DLD1 (cell line): ENCODE data around the gene RPS24.
"Not testable (repeated sequence)": the region's sequence is repeated elsewhere in the genome, so short reads cannot be mapped to it uniquely, and the experiment has no call there.

Experiments
- in situ Hi-C: cut with HindIII; loops from 2 replicates; pipeline ENCODE4 v1.10.0; 2017; ENCODE audit warnings: low sequenced_read_pairs

RPS24 gene

GRCh38 chr10:78033637-78034470, at the start of gene RPS24:
Gene RPS24, plus strand, starts transcription at chr10:78033863. Its CDS starts 39 bp downstream, at chr10:78033902.
- in situ Hi-C loops = loop anchor here (25.0 kb wide), 1 partner anchor 1428 kb away; no protein-coding TSS in a partner anchor

DNA sequence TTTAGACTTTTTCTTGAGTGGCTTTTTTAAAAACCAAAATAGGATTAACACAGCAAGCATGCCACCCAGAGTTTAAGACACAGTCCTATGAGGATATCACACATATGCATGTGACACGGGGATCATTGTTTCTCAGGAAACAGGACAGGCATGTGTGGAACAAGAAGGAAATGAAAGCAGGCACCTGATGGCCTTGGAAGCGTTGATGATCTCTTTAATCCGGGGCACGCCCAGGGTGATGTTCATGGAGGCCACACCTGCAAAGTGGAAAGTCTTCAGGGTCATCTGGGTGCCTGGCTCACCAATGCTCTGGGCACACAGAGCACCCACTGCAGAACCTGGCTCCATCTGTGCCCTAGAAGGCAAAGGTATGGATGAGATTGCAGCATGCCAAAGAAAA, 48.7 kb upstream of the RPS24 start:
- in situ Hi-C loops = no loop called here

DNA sequence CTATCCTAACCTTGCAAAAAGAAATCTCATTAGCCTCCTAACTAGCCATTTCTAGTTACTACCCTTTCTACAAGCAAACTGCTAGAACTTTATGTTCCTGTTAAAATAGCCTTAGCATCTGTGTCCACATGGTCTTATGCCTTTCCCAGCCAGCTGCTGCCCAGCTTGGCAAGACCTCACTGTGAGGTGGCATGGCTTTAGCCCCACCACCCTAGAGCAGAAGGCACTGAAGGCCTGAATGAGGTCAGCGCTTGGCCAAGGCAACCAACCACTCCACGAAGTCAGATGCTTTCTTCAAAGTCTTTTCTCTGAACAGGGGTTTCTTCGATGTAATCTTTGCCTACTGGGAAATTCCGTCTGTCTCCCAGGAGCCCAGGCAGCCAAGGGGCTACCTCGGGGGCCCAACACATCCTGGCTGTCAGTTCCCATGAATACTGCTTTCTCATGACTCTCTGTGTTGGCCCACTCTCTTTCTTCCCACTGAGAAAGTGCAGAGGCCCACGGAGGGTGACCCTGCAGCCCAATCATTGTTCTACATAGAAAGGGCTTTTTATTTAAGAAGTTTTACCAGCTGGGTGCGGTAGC, 45.9 kb upstream of the RPS24 start:
- in situ Hi-C loops = no loop called here

DNA sequence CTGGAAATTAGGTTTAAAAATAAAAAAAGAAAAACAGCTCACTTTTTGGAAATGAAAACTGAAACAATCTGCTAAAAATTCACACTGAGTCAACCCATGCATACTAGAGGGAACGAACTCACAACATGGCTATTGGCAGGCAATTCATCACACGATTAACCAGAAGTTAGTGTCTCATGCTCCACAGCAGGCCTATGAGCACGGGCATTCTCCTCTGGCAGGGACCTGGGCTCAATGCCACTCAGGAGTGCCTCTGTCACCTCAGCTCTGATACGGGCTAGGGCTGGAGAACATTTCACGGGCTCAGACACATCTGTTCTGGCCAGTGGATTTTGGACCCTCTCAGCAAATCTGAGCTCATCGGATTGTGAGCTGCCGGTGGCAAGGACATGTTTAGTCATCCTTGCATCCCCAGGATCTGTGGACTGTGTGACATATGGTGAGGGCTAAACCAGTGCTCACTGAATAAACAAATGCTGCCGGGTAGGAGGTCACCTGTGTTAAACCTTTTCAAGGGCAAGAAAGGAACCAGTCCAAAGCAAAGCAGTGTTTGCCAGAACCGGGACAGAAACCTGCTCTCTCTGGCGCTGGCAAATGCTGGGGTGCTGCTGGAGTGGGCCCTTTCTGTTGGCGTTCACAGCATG, 44.5 kb upstream of the RPS24 start:
- in situ Hi-C loops = no loop called here

DNA sequence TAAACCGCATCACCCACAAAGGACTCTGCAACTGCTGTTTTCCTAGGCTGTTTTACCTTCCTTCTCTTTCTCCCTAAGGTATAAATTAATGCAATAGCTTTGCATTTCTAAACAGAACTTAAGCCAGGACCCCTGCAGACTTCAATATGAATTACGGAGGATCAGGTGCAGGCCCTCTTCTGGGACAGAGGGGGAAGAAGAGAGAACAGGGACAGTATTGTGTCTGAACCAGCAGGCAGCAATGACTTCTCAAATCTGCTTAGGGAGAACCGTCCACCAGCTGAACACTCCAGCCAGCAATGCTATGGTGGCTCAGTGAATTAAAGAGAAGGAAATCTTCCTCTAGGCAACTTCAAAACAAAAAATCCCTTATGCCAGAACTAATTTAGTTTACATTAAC, 40.0 kb upstream of the RPS24 start:
- in situ Hi-C loops = no loop called here

GRCh38 chr10:77998780-77999179, 34.9 kb upstream of the RPS24 start:
- in situ Hi-C loops = not testable (repeated sequence)

- in situ Hi-C loops = no loop called here
These were observed 33.5 kb upstream of the RPS24 start for GRCh38 chr10:78000206-78000605.

DNA sequence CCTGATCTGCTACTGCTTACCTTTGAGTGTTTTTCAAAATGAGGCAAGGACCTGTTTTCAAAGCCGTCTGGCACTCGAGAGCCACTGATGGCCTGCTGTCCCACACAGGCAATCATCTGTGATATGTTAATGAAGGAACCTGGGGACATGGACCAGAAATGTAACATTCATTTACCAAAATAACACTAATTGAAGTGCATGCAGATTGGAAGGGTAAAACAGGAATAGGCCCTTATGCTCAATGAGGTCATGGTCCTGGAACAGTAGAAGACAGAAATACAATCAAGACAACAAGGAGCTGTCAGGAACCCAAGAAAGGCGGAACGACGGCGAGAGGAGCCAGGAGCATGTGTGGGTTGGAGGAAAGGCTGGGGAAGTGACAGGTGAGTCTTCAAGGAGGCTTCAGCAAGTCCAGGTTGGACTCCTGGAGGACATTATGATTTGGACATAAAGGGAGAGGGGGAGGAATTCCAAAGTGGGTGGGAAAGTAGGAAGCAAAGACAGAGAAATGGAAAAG, 32.6 kb upstream of the RPS24 start:
- in situ Hi-C loops = no loop called here

DNA sequence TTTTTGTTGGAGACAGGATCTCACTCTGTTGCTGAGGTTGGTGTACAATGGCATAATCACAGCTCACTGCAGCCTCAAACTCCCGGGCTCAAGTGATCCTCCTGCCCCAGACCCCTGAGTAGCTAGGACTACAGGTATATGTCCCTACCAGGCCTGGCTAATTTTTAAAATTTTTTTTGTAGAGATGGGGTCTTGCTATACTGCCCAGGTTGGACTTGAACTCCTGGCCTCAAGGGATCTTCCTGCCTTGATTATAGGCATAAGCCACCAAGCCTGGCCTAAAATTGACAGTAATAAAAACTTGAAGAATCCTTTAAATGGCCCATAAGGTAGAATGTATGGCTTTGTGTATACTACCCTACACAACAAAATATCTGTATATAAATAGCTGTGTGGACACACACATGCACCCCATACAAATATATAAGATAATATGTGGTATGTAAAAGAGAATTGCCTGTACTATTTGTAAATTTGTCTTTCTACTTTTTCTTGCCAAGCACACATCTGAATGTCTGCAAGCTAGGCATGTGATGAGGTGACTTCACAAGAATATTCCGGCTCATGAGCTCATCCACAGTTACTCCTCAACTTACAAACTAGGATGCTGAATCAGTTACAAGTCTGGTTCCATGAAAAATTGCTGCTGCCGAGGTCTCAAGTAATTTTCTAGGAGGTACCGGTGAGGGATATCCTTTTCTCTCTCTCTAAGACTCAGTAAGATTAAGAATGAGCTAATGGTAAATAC, 30.9 kb upstream of the RPS24 start:
- in situ Hi-C loops = no loop called here

- in situ Hi-C loops = no loop called here
These were observed 29.2 kb upstream of the RPS24 start for GRCh38 chr10:78004215-78005026.

- in situ Hi-C loops = no loop called here
These were observed 26.5 kb upstream of the RPS24 start for GRCh38 chr10:78007172-78007571.

- in situ Hi-C loops = no loop called here
These were observed 24.0 kb upstream of the RPS24 start for GRCh38 chr10:78009662-78010061.

- in situ Hi-C loops = no loop called here
These were observed 23.4 kb upstream of the RPS24 start for GRCh38 chr10:78010278-78010677.

- in situ Hi-C loops = no loop called here
These were observed 22.6 kb upstream of the RPS24 start for GRCh38 chr10:78011065-78011464.

DNA sequence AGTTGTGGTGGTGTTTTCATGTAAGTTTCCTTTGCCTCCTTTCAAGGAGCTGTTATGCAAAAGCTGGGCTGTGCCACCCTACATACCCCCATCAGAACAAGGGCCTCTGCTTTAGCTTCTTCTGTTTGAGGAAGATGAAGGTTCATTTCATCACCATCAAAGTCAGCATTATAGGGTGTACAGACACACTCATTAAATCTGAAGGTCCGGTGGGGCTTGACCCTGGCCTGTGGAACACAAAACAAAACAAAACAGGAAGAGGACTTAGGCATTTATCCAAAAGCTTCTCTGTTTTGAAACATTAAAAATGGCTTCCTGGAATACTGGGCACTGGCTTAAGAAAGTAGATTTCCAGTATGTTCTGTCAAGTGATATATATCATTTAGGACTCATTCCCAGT, 20.1 kb upstream of the RPS24 start:
- in situ Hi-C loops = no loop called here

GRCh38 chr10:78015546-78015945, 18.1 kb upstream of the RPS24 start:
- in situ Hi-C loops = no loop called here

GRCh38 chr10:78017856-78018255, 15.8 kb upstream of the RPS24 start:
- in situ Hi-C loops = no loop called here

- in situ Hi-C loops = no loop called here
These were observed 14.4 kb upstream of the RPS24 start for GRCh38 chr10:78019264-78019663.

- in situ Hi-C loops = no loop called here
These were observed 12.5 kb upstream of the RPS24 start for GRCh38 chr10:78021201-78021600.

GRCh38 chr10:78023741-78024140, 9.9 kb upstream of the RPS24 start:
- in situ Hi-C loops = no loop called here
